PC-3 (cell line): ENCODE measurements around the gene TNP2. TPM values are rescaled to one million over a fixed set of nuclear protein-coding genes. Genes with fewer than 3 reads are reported as not detected.

ENCODE experiments used
- ATAC-seq: fragments of 200-7000 bp; cut with Tn5 transposase; 2 replicates; pipeline ENCODE4 v1.9.1; 2020; ENCODE audit warnings: mild to moderate bottlenecking, moderate library complexity
- BruUV-seq: library from RNA; stranded (reverse); fragments of 400-500 nt; replicated peaks from 2 replicates; lab custom pipeline; 2021; lab: Mats Ljungman, UMichigan
- CTCF ChIA-PET: fragments of 300-600 bp; sonication (Branson Sonifier 250); formaldehyde crosslinking; loops from one replicate; lab custom pipeline; 2022; ENCODE audit warnings: antibody characterized with exemption; lab: Charles Lee
- POLR2A ChIA-PET: fragments of 300-600 bp; sonication (Branson Sonifier 250); formaldehyde crosslinking; loops from one replicate; lab custom pipeline; 2022; ENCODE audit warnings: antibody characterized with exemption; ENCODE audit not compliant: unreplicated experiment; lab: Charles Lee
- DNase-seq: peaks from one replicate; pipeline ENCODE4 v3.0.0-alpha.2; 2015
- H2AFZ ChIP-seq: fragments of 300-600 bp; sonication (generic); 2 replicates; pipeline ENCODE4 v1.6.0; 2016; ENCODE audit warnings: antibody characterized with exemption, low read length
- H3F3A ChIP-seq: fragments of 300-600 bp; sonication (generic); one replicate; pipeline ENCODE4 v1.6.0; 2017; ENCODE audit warnings: antibody characterized with exemption, low read length, control low read depth, mild to moderate bottlenecking; ENCODE audit not compliant: unreplicated experiment
- H3K27ac ChIP-seq: fragments of 300-600 bp; sonication (generic); 2 replicates; pipeline ENCODE4 v1.5.1; 2016; ENCODE audit warnings: mild to moderate bottlenecking, low read length
- H3K27me3 ChIP-seq: fragments of 300-600 bp; sonication (generic); 2 replicates; pipeline ENCODE4 v1.6.1; 2016; ENCODE audit warnings: low read length, mixed read lengths
- H3K36me3 ChIP-seq: fragments of 300-600 bp; sonication (generic); 2 replicates; pipeline ENCODE4 v1.6.1; 2016; ENCODE audit warnings: low read depth, mixed run types, low read length, mixed read lengths
- H3K4me1 ChIP-seq: fragments of 300-600 bp; sonication (generic); 2 replicates; pipeline ENCODE4 v1.5.1; 2016; ENCODE audit warnings: low read length; ENCODE audit not compliant: insufficient read depth
- H3K4me2 ChIP-seq: fragments of 300-600 bp; sonication (generic); 2 replicates; pipeline ENCODE4 v1.6.0; 2016; ENCODE audit warnings: low read length
- H3K4me3 ChIP-seq: fragments of 300-600 bp; sonication (generic); 2 replicates; pipeline ENCODE4 v1.5.1; 2016; ENCODE audit warnings: mild to moderate bottlenecking, low read length, mixed read lengths
- H3K79me2 ChIP-seq: fragments of 300-600 bp; sonication (generic); 2 replicates; pipeline ENCODE4 v1.6.1; 2017; ENCODE audit warnings: low read length, mixed read lengths
- H3K9ac ChIP-seq: fragments of 300-600 bp; sonication (generic); 2 replicates; pipeline ENCODE4 v1.6.0; 2016; ENCODE audit warnings: mild to moderate bottlenecking, low read length
- H3K9me2 ChIP-seq: fragments of 300-600 bp; sonication (generic); replicated peaks from 2 replicates; pipeline ENCODE4 v1.6.1; 2016; ENCODE audit warnings: mixed run types, low read length, mixed read lengths
- H3K9me3 ChIP-seq: fragments of 300-600 bp; sonication (generic); 2 replicates; pipeline ENCODE4 v1.6.1; 2016; ENCODE audit warnings: low read length, mixed read lengths
- H4K20me1 ChIP-seq: fragments of 300-600 bp; sonication (generic); 2 replicates; pipeline ENCODE4 v1.6.1; 2016; ENCODE audit warnings: low read length, mixed read lengths
- CTCF ChIP-seq: fragments of 300-600 bp; sonication (generic); conservative IDR thresholded peaks from 2 replicates; pipeline ENCODE4 v1.5.1; 2017; ENCODE audit warnings: antibody characterized with exemption, low read depth, mild to moderate bottlenecking, low read length
- EZH2 ChIP-seq: fragments of 300-600 bp; sonication (generic); IDR thresholded peaks from one replicate; pipeline ENCODE4 v1.6.1; 2017; ENCODE audit warnings: antibody characterized with exemption, mild to moderate bottlenecking, low read length; ENCODE audit not compliant: unreplicated experiment
- EZH2phosphoT487 ChIP-seq: fragments of 300-600 bp; sonication (generic); IDR thresholded peaks from 2 replicates; pipeline ENCODE4 v1.6.1; 2018; ENCODE audit warnings: mild to moderate bottlenecking, antibody characterized with exemption, low read length, borderline replicate concordance
- intact Hi-C: fragments of 100-400 bp; cut with micrococcal nuclease; formaldehyde crosslinking; loops from 2 replicates; pipeline ENCODE4 v1.9.0; 2023
- microRNA-seq: library from miRNA; unstranded; fragments of <30 nt; microRNA quantifications from one replicate; pipeline ENCODE4 v1.1.0, GENCODE V29; 2020; ENCODE audit not compliant: unreplicated experiment
- total RNA-seq: library from RNA; depleted of rRNA; stranded (reverse); fragments of >200 nt; gene quantifications from 2 replicates; pipeline ENCODE4 v1.2.3, GENCODE V29; 2014; rRNA removed

The TNP2 gene
- total RNA-seq, 1 experiment from 2014 or later, result not detected

- POLR2A ChIA-PET, result no interaction called here
- CTCF ChIA-PET, result no interaction called here
- Histone ChIP-seq H3K27me3 (no peaks in the 10 kb centered on the region), H2AFZ (no peak overlapping the region), H3K4me3 (no peak overlapping the region), H3F3A (no peaks in the 10 kb centered on the region), H3K9ac (no peak overlapping the region), H3K4me1 (no peaks in the 10 kb centered on the region), H3K27ac (no peak overlapping the region), H3K9me3 (no peaks in the 10 kb centered on the region), H3K9me2 (no peaks in the 10 kb centered on the region), H3K36me3 (no peaks in the 10 kb centered on the region), H4K20me1 (no peaks in the 10 kb centered on the region), H3K79me2 (no peaks in the 10 kb centered on the region), H3K4me2 (no peak overlapping the region)
- intact Hi-C loops, result no loop called here
- no TSS peak for BruUV-seq
- ATAC-seq (no peak), DNase-seq (no peak)
- TF ChIP-seq EZH2phosphoT487 (no peak), CTCF (no peak), EZH2 (no peak)
Measured at GRCh38 chr16:11219178-11219577, 49.9 kb downstream of the TNP2 start.

GRCh38 chr16:11218604-11218962 is 50.5 kb downstream of the TNP2 start:
- Histone ChIP-seq H3K9me3 (no peaks in the 10 kb centered on the region), H3K27me3 (no peaks in the 10 kb centered on the region), H3K9me2 (no peaks in the 10 kb centered on the region), H3K9ac (no peak overlapping the region), H3K4me1 (no peaks in the 10 kb centered on the region), H3K4me3 (no peak overlapping the region), H3K36me3 (no peaks in the 10 kb centered on the region), H3K27ac (no peak overlapping the region), H4K20me1 (no peaks in the 10 kb centered on the region), H2AFZ (no peak overlapping the region), H3F3A (no peaks in the 10 kb centered on the region), H3K79me2 (no peaks in the 10 kb centered on the region), H3K4me2 (no peak overlapping the region)
- no TSS peak for BruUV-seq
- ATAC-seq, result no peak
- ChIA-PET CTCF (interaction anchor here (0.7 kb wide), 1 partner anchor 65 kb away, joined by 3 read pairs; no protein-coding TSS in a partner anchor), POLR2A (no interaction called here)
- no peak for DNase-seq
- no peak for TF ChIP-seq EZH2phosphoT487
- TF ChIP-seq CTCF, result peak; percentile 58
- intact Hi-C loops, result no loop called here

Small RNA genes within 50 kb of the gene (microRNA-seq; reads per million reads assigned to microRNA genes)
- not detected for gene MIR548H2

Other genes with a start within 250 kb of the TNP2 start
- gene SOCS1, start 13.1 kb downstream of the TNP2 start, total RNA-seq, result 12.5 and 15.5 TPM in 2 replicates
- gene PRM3, start 4.3 kb upstream of the TNP2 start, total RNA-seq, result not detected in 2 replicates
- not detected in 2 replicates for gene PRM2, start 7.2 kb upstream of the TNP2 start, total RNA-seq
- gene PRM1, start 12.0 kb upstream of the TNP2 start, total RNA-seq, result not detected in 2 replicates
- gene RMI2, start 76.1 kb upstream of the TNP2 start, total RNA-seq, result 10.2 and 10.9 TPM in 2 replicates